ENCODE data around the gene SERPINA5. TPM values are rescaled to one million over a fixed set of nuclear protein-coding genes. Genes with fewer than 3 reads are reported as not detected.

SERPINA5 gene
- total and polyA plus RNA-seq, 2 of the 13 experiments (the other 11 are each of a cell fraction or from before 2014, with no cell fraction given), result 449 to 498 TPM

- TF ChIP-seq ZNF18 (CRISPR knock-in tag; IDR thresholded peaks at IDR 0.05; ENCODE audit: insufficient replicate concordance) (peak; percentile 80), ZNF768 (CRISPR knock-in tag; IDR thresholded peaks at IDR 0.05) (no peak), ZNF614 (CRISPR knock-in tag; IDR thresholded peaks at IDR 0.05; ENCODE audit: borderline replicate concordance) (peak; percentile 94; the same call in 1 of the 2 replicates), XRCC5 (optimal IDR thresholded peaks at IDR 0.05; ENCODE audit: low read length) (peak; percentile 54), SMARCE1 (IDR thresholded peaks at IDR 0.05; ENCODE audit: borderline replicate concordance) (peak; percentile 43; the same call in 1 of the 2 replicates), GABPA (IDR thresholded peaks at IDR 0.05; ENCODE audit: low read depth, low read length) (no peak), GABPA (CRISPR knock-in tag; IDR thresholded peaks at IDR 0.05; ENCODE audit: low read depth) (peak; percentile 73), DRAP1 (CRISPR knock-in tag; IDR thresholded peaks at IDR 0.05) (peak; percentile 57; the same call in 1 of the 2 replicates), CENPX (CRISPR knock-in tag; IDR thresholded peaks at IDR 0.05) (no peak), ZSCAN5A (CRISPR knock-in tag; IDR thresholded peaks at IDR 0.05; ENCODE audit: borderline replicate concordance) (peak; percentile 89; the same call in 1 of the 2 replicates), HDAC6 (IDR thresholded peaks at IDR 0.05; ENCODE audit: low read depth, low read length) (no peak), NFIC (IDR thresholded peaks at IDR 0.05; ENCODE audit: low read length) (peak; percentile 99), SMARCC2 (IDR thresholded peaks at IDR 0.05) (peak; percentile 81; the same call in 1 of the 2 replicates), ZNF276 (CRISPR knock-in tag; IDR thresholded peaks at IDR 0.05; ENCODE audit: low read depth) (no peak), ZNF367 (CRISPR knock-in tag; IDR thresholded peaks at IDR 0.05; ENCODE audit: borderline replicate concordance) (no peak), ARNT (IDR thresholded peaks at IDR 0.05) (no peak), ZNF264 (CRISPR knock-in tag; IDR thresholded peaks at IDR 0.05) (peak; percentile 90), ZNF326 (CRISPR knock-in tag; IDR thresholded peaks at IDR 0.05; ENCODE audit: borderline replicate concordance) (no peak; the same call in 1 of the 2 replicates), ZMYM4 (CRISPR knock-in tag; IDR thresholded peaks at IDR 0.05) (peak; percentile 91), SNAI1 (CRISPR knock-in tag; IDR thresholded peaks at IDR 0.05; ENCODE audit: borderline replicate concordance) (peak; percentile 62; the same call in 1 of the 2 replicates), ZNF7 (CRISPR knock-in tag; IDR thresholded peaks at IDR 0.05) (peak; percentile 11; the same call in 1 of the 2 replicates), SOX5 (CRISPR knock-in tag; IDR thresholded peaks at IDR 0.05; ENCODE audit: borderline replicate concordance) (peak; percentile 97), ZBTB26 (CRISPR knock-in tag; IDR thresholded peaks at IDR 0.05; ENCODE audit: borderline replicate concordance) (peak; percentile 88), ZKSCAN5 (CRISPR knock-in tag; IDR thresholded peaks at IDR 0.05) (0 out of 2 replicates have a peak, but pooled peaks have one; percentile 34), ZNF274 (CRISPR knock-in tag; IDR thresholded peaks at IDR 0.05) (no peak)
Observed at GRCh38 chr14:94593749-94594431, 12.7 kb downstream of the SERPINA5 start (continued).
